ENCODE results near the gene NDUFAF8. TPM values are rescaled to one million over a fixed set of nuclear protein-coding genes. Genes with fewer than 3 reads are reported as not detected.

The NDUFAF8 gene
- total and polyA plus RNA-seq, 3 donors from 2014 or later, result 61.1 to 63.4 (median 62.5) TPM

DNA sequence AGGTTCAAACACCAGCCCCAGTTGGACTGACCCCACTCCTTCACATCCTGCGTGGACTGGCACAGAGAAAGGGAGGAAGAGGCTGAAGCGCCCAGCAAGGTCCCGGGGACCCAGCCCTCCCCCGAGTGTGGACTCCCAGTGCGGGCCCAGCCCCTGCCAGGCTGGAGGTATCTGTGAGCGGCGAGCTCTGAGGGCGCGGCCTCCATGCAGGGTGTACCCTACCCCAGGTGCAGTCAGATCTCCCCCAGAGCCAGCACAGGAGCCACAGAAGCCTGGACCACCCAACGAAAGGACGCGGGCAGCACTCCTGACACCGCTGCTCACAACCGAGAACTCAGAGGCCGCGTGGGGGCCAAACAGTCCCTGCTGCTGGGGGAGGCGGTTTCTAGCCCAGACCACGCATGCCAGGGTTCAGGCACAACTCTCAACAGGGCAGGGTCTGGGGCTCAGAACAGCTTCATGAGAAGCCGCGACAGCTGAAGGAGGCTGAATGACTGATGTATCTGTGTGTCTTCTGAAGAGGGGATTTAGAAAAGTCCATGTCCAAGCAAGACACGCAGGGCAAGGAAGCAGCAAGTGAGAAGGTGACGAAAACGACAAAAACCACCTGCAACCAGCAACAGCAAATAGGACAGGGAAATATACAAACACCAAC, 47.5 kb downstream of the NDUFAF8 start:
- no peak overlapping the region for H3K4me3 ChIP-seq
- peak overlapping the region in 1 of 2 donors; percentile 73 for H3K27ac ChIP-seq
- intact Hi-C loops (cut with DNase I; ENCODE audit: low total_unique reads), result no loop called here
- TF ChIP-seq POLR2A (IDR thresholded peaks at IDR 0.05), result no peak
- TF ChIP-seq, protein P1, sequence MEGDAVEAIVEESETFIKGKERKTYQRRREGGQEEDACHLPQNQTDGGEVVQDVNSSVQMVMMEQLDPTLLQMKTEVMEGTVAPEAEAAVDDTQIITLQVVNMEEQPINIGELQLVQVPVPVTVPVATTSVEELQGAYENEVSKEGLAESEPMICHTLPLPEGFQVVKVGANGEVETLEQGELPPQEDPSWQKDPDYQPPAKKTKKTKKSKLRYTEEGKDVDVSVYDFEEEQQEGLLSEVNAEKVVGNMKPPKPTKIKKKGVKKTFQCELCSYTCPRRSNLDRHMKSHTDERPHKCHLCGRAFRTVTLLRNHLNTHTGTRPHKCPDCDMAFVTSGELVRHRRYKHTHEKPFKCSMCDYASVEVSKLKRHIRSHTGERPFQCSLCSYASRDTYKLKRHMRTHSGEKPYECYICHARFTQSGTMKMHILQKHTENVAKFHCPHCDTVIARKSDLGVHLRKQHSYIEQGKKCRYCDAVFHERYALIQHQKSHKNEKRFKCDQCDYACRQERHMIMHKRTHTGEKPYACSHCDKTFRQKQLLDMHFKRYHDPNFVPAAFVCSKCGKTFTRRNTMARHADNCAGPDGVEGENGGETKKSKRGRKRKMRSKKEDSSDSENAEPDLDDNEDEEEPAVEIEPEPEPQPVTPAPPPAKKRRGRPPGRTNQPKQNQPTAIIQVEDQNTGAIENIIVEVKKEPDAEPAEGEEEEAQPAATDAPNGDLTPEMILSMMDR (IDR thresholded peaks at IDR 0.05), result no peak
- H3K36me3 ChIP-seq (ENCODE audit: low read depth, missing control alignments), result no peaks in the 10 kb centered on the region
- whole genome bisulfite sequencing, 2 donors, result 94% methylated on average over 10 to 23 of the region's 23 CpGs
- DNase-seq, result no peak
- H3K9me3 ChIP-seq, result no peaks in the 10 kb centered on the region
- peaks cover 12% of the 10 kb centered on the region for H3K4me1 ChIP-seq
- no peaks in the 10 kb centered on the region for H3K27me3 ChIP-seq

DNA sequence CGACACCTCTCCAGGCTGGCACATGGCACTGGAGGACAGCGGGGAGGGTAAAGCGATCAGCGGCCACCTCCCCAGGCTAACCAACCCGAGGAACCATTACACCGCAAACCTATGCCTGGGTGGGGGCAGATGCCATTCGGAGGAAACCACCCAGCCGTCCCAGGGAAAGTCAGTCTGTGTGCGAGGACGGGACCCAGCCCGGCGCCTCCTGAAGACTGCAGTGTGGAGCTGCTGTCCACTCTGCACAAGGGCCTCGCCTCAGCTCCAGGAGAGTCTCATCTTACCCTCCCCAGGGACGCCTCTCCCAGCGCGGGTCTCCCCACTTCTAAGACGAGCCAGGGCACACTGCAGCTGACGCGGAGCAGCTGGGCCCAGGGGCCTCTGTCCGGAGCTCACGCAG, 48.0 kb downstream of the NDUFAF8 start:
- no peak for DNase-seq
- Histone ChIP-seq H3K4me1 (peaks cover 14% of the 10 kb centered on the region), H3K9me3 (no peaks in the 10 kb centered on the region), H3K27me3 (no peaks in the 10 kb centered on the region), H3K27ac (no peak overlapping the region), H3K4me3 (no peak overlapping the region), H3K36me3 (ENCODE audit: low read depth, missing control alignments) (no peaks in the 10 kb centered on the region)
- intact Hi-C loops (cut with DNase I; ENCODE audit: low total_unique reads), result no loop called here
- TF ChIP-seq, protein P1 (IDR thresholded peaks at IDR 0.05), result no peak
- no peak for TF ChIP-seq POLR2A (IDR thresholded peaks at IDR 0.05)
- WGBS, 2 donors, result 92 to 94% methylated on average over 15 to 21 of the region's 21 CpGs

DNA sequence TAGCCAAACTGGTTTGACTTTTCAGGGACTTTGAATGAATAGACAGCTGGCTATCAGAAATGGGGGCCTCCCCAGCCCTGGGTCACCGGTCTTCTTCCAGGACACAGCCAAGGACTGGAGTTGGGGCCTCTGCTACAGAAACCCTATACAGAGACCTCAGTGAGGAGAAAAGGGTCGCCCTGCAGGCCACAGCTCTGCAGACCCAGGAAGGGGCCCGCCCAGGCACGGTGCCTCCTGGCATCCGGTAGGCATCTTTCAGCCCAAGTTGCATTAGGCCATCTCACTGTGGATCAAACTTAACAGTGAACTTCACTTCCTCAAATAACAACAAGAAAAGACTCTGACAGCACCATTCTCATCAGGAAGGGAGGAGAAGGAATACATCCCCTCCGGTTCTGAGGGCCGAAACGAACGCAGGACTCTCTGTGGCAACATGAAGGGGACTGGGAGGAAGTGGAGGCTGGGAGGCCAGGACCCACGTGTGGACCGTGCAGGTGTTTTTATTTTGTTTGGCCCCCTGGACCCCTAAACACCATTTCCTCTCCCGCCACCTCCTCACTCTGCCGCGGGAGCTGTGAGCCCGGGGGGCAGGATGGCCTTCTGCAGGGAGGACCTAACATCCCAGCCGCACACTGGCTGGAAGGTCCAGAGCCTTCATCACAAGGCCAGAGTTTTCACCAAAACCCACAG, 48.8 kb downstream of the NDUFAF8 start:
- WGBS, 2 donors, result 91 to 92% methylated on average over 16 of the region's 16 CpGs
- Histone ChIP-seq H3K36me3 (ENCODE audit: low read depth, missing control alignments) (no peaks in the 10 kb centered on the region), H3K4me3 (no peak overlapping the region), H3K27me3 (no peaks in the 10 kb centered on the region), H3K4me1 (peaks cover 16% of the 10 kb centered on the region), H3K27ac (no peak overlapping the region), H3K9me3 (no peaks in the 10 kb centered on the region)
- DNase-seq, result no peak
- TF ChIP-seq, protein P1 (IDR thresholded peaks at IDR 0.05), result no peak
- TF ChIP-seq POLR2A (IDR thresholded peaks at IDR 0.05), result no peak
- intact Hi-C loops (cut with DNase I; ENCODE audit: low total_unique reads), result no loop called here

DNA sequence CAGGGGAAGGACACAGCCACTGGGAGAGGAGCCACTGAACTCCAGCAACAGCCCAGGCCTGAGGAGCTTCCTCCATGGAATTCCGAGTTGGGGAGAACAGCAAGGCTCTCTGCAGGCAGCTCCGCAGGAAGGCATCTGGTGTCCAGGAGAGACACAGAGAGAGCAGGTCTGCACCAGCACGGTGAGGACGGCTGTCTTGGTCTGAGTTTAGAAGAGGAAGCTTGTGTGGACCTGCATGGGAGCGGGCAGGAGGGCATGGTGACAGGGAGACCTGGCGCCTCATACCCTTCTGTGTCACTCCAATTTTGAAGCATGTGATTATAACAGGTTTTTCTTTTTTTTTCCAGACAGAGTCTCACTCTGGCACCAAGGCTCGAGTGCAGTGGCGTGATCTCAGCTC, 49.6 kb downstream of the NDUFAF8 start:
- Histone ChIP-seq H3K4me1 (peaks cover 21% of the 10 kb centered on the region), H3K27me3 (no peaks in the 10 kb centered on the region), H3K9me3 (no peaks in the 10 kb centered on the region), H3K27ac (no peak overlapping the region), H3K36me3 (ENCODE audit: low read depth, missing control alignments) (no peaks in the 10 kb centered on the region), H3K4me3 (no peak overlapping the region)
- DNase-seq, result no peak
- WGBS, 2 donors, result 89 to 93% methylated on average over 8 of the region's 8 CpGs
- TF ChIP-seq POLR2A (IDR thresholded peaks at IDR 0.05), result no peak
- TF ChIP-seq, protein P1 (IDR thresholded peaks at IDR 0.05), result no peak
- intact Hi-C loops (cut with DNase I; ENCODE audit: low total_unique reads), result no loop called here
